ENCODE measurements around the gene ARL8B. TPM values are rescaled to one million over a fixed set of nuclear protein-coding genes. Genes with fewer than 3 reads are reported as not detected.

ARL8B gene
- total RNA-seq, 3 donors from 2014 or later (not counting 1 experiment from before 2014, with no cell fraction given), result 43.3 to 52.7 (median 48.9) TPM

DNA sequence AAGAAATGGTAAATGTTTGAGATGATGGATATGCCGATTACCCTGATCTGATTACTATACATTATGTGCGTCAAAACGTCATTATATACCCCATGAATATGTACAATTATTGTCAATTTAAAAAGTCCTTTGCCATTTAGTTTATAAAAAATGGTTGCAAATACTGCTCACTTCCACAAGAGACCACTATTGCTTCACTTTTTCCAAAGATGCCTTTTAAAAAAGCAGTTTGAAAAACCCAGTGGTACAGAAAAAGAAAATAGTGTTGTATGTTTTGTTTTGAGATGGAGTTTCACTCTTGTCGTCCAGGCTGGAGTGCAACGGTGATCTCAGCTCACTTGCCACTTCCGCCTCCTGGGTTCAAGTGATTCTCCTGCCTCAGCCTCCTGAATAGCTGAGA is 104.7 kb downstream of the ARL8B start:
- 38% methylated on average over 3 of the region's 6 CpGs for WGBS (ENCODE audit: insufficient coverage)
- no peaks in the 10 kb centered on the region for H3K36me3 ChIP-seq (ENCODE audit: control insufficient read depth, insufficient read depth, low read length)
- intact Hi-C loops (cut with micrococcal nuclease), result no loop called here
- H3K9me3 Mint-ChIP-seq, result no peaks in the 10 kb centered on the region
- H3K27me3 ChIP-seq (ENCODE audit: control insufficient read depth, insufficient read depth, low read length), result no peaks in the 10 kb centered on the region
- no peaks in the 10 kb centered on the region for H3K4me1 ChIP-seq (ENCODE audit: control insufficient read depth, insufficient read depth, low read length)
- no peak overlapping the region for H3K4me3 ChIP-seq (ENCODE audit: low read length)
- TF ChIP-seq, protein P1, sequence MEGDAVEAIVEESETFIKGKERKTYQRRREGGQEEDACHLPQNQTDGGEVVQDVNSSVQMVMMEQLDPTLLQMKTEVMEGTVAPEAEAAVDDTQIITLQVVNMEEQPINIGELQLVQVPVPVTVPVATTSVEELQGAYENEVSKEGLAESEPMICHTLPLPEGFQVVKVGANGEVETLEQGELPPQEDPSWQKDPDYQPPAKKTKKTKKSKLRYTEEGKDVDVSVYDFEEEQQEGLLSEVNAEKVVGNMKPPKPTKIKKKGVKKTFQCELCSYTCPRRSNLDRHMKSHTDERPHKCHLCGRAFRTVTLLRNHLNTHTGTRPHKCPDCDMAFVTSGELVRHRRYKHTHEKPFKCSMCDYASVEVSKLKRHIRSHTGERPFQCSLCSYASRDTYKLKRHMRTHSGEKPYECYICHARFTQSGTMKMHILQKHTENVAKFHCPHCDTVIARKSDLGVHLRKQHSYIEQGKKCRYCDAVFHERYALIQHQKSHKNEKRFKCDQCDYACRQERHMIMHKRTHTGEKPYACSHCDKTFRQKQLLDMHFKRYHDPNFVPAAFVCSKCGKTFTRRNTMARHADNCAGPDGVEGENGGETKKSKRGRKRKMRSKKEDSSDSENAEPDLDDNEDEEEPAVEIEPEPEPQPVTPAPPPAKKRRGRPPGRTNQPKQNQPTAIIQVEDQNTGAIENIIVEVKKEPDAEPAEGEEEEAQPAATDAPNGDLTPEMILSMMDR (IDR thresholded peaks at IDR 0.05), result no peak
- no peaks in the 10 kb centered on the region for H3K9me3 ChIP-seq (ENCODE audit: control insufficient read depth, insufficient read depth, low read length)
- ATAC-seq (no peak), DNase-seq (peak in 1 of 2 donors; percentile 19)
- peaks cover 0 to 4% of the 10 kb centered on the region in 2 donors for H3K4me1 Mint-ChIP-seq
- H3K27ac Mint-ChIP-seq, result no peak overlapping the region
- H3K36me3 Mint-ChIP-seq, result no peaks in the 10 kb centered on the region
- no peak overlapping the region for H3K4me3 Mint-ChIP-seq
- H3K27me3 Mint-ChIP-seq (ENCODE audit: low read depth in 2 of 2), result peaks cover 0 to 3% of the 10 kb centered on the region in 2 donors
- no peak overlapping the region for H3K27ac ChIP-seq (ENCODE audit: low read length)

- no peaks in the 10 kb centered on the region for H3K36me3 ChIP-seq (ENCODE audit: control insufficient read depth, insufficient read depth, low read length)
- no peak overlapping the region for H3K4me3 ChIP-seq (ENCODE audit: low read length)
- Mint-ChIP-seq H3K4me1 (no peaks in the 10 kb centered on the region), H3K9me3 (no peaks in the 10 kb centered on the region), H3K36me3 (no peaks in the 10 kb centered on the region), H3K27me3 (ENCODE audit: low read depth in 2 of 2) (peaks cover 0 to 3% of the 10 kb centered on the region in 2 donors), H3K4me3 (no peak overlapping the region), H3K27ac (no peak overlapping the region)
- H3K9me3 ChIP-seq (ENCODE audit: control insufficient read depth, insufficient read depth, low read length), result no peaks in the 10 kb centered on the region
- ATAC-seq (no peak), DNase-seq (no peak)
- TF ChIP-seq, protein P1 (IDR thresholded peaks at IDR 0.05), result no peak
- intact Hi-C loops (cut with micrococcal nuclease), result no loop called here
- no peaks in the 10 kb centered on the region for H3K27me3 ChIP-seq (ENCODE audit: control insufficient read depth, insufficient read depth, low read length)
- H3K27ac ChIP-seq (ENCODE audit: low read length), result no peak overlapping the region
- no peaks in the 10 kb centered on the region for H3K4me1 ChIP-seq (ENCODE audit: control insufficient read depth, insufficient read depth, low read length)
- WGBS (ENCODE audit: insufficient coverage), result 95% methylated on average over 4 of the region's 6 CpGs
These were observed 105.7 kb downstream of the ARL8B start for GRCh38 chr3:5227812-5228211.

- Mint-ChIP-seq H3K4me1 (no peaks in the 10 kb centered on the region), H3K27ac (no peak overlapping the region), H3K4me3 (no peak overlapping the region), H3K27me3 (ENCODE audit: low read depth in 2 of 2) (peaks cover 0 to 3% of the 10 kb centered on the region in 2 donors), H3K9me3 (no peaks in the 10 kb centered on the region), H3K36me3 (no peaks in the 10 kb centered on the region)
- 48% methylated on average over 2 of the region's 2 CpGs for WGBS (ENCODE audit: insufficient coverage)
- ATAC-seq (no peak), DNase-seq (no peak)
- intact Hi-C loops (cut with micrococcal nuclease), result no loop called here
- no peaks in the 10 kb centered on the region for H3K9me3 ChIP-seq (ENCODE audit: control insufficient read depth, insufficient read depth, low read length)
- no peak overlapping the region for H3K4me3 ChIP-seq (ENCODE audit: low read length)
- no peaks in the 10 kb centered on the region for H3K36me3 ChIP-seq (ENCODE audit: control insufficient read depth, insufficient read depth, low read length)
- H3K27ac ChIP-seq (ENCODE audit: low read length), result no peak overlapping the region
- no peaks in the 10 kb centered on the region for H3K27me3 ChIP-seq (ENCODE audit: control insufficient read depth, insufficient read depth, low read length)
- TF ChIP-seq, protein P1 (IDR thresholded peaks at IDR 0.05), result no peak
- no peaks in the 10 kb centered on the region for H3K4me1 ChIP-seq (ENCODE audit: control insufficient read depth, insufficient read depth, low read length)
These were observed 107.3 kb downstream of the ARL8B start for GRCh38 chr3:5229414-5229813.

Other genes with a start within 250 kb of the ARL8B start
- 100 to 1,000 TPM; 512 to 725 (median 719) TPM for gene BHLHE40, start 142.9 kb upstream of the ARL8B start, total RNA-seq
- gene EDEM1, start 65.4 kb downstream of the ARL8B start, total RNA-seq, result 10 to 100 TPM; 55.3 to 64.2 (median 59.9) TPM

Data from natural killer cell (primary cell).